Kidney tubule cell (primary cell): Measurements from ENCODE around the gene PXYLP1.

Experiments
- DNase-seq: peaks from one replicate; pipeline ENCODE4 v3.0.0-alpha.2; 2018; ENCODE audit warnings: low spot score

The PXYLP1 gene

GRCh38 chr3:141273700-141274410, 42.2 kb downstream of the PXYLP1 start:
- DNase-seq: peak; percentile 21

DNA sequence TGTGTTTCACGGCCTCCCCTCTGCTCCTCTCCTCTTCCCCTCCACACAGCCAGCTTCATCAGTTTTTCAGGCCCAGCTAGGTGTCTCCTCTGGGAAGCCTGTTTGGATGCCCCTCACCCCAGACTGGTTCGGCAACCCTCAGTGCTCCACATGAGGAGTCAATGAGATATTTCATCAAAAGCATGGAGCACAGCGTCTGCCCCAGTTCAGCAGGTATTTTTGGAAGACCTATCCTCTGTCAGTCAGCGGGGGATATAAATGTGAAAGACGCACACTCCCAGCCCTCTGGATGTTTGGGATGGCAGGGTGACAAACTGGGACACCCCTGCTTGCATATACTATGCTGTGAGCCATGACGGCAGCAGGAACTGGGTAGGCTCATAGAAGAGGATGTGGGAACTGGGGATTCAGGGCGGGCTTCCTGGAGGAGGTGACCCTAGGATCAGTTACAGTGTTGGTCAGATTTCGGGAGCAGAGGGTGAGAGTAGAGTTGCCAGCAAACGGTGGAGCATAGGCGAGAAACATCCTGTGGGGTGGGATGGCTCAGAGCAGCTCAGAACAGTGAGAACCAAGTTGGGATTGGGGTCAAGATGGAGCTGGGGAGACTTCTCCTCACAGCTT, 42.9 kb downstream of the PXYLP1 start:
- no peak for DNase-seq

- DNase-seq: peak; percentile 85
These were observed 43.4 kb downstream of the PXYLP1 start for GRCh38 chr3:141275032-141275422.

DNA sequence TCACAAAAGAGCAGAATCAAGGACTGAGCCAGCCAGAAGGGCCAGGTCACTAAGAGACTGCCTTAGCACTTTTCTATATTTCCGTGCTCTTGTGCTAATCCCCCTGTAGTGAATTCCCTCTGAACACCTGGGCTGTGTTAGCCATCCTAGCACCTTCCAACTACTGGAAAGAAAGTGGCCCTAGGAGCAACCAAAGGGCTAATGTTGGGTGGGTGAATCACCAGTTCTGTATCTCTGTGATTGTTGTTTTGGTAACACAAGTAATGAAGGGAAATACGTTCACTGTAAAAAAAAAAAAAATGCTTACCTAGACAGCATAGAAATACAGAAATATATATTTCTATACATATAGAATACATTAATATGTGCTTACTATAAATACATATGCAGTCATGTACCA, 43.9 kb downstream of the PXYLP1 start:
- no peak for DNase-seq

DNA sequence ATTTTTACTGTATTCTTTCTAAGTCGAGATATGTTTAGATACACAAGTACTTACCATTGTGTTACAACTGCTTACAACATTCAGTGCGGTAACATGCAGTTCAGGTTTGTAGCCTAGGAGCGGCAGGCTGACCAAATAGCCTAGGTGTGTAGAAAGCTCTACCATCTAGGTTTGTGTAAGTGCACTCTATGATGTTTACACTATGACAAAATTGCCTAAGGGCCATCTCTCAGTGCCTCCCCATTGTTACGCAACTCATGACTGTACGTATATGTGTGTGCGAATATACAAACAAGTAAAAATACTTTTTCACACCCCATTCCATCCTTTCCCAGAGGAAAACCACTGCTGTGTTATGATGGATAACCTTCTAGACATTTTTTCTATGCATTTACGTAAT, 44.3 kb downstream of the PXYLP1 start:
- no peak for DNase-seq

DNA sequence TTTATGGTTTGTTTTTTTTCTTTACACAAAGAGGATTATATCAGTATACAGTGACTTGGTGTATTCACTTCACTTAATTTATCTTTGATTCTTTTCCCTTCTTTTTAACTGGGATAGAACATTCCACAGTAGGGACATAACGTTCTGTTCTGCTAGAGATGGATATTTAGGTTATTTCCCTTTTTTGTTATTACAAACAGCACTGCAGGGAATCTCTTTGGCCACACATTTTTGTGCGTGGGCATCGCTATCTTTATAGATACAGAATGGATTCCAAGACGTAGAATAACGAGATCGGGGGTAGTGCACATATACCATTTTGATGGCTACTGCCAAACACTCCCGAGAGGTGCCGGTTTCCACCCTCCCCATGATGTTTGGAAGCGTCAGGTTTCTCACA, 44.8 kb downstream of the PXYLP1 start:
- DNase-seq: no peak

GRCh38 chr3:141277451-141277850, 45.8 kb downstream of the PXYLP1 start:
- DNase-seq: no peak

- DNase-seq: no peak
These were observed 46.8 kb downstream of the PXYLP1 start for GRCh38 chr3:141278196-141279076.

DNA sequence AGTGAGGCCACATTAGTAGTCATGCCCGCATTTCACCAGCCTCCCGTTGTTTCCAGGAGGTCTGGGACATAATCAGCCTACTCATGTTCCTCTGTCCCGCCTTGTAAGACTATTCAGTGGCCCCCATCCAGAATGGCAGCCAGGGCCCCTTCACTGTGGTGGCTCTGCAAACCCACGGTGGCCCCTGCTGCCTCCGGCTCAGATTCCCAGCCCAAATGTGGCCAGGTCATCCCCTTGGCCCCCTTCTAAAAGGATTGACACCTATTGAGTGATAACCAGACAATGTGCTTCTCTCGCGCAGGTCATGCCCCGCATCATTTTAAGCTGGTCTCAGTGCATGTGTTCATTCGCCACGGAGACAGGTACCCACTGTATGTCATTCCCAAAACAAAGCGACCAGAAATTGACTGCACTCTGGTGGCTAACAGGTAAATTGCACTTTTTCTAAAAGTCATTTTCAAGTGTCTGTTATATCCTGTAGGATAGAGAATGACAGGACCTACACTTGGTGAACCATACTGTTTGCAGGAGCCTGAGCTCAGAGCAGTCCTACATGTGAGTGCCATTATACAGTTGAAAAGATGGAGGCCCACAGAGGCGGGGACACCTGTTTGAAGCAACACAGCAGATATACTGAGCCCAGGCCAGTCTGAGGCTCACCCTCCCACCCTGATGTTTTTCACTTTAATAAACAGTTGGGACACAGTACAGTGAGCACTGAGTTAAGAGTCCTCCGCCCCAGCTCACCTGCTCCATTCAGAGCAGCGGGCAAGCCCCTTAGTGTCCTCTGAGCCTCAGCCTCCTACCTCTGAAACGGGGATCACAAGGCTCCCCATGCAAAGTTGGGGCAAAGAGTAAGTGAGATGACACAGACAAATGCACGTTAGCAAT, 47.7 kb downstream of the PXYLP1 start:
- DNase-seq: peak; percentile 51

- peak; percentile 22 for DNase-seq
These were observed 48.5 kb downstream of the PXYLP1 start for GRCh38 chr3:141280086-141280485.

- no peak for DNase-seq
These were observed 49.1 kb downstream of the PXYLP1 start for GRCh38 chr3:141280690-141281089.

GRCh38 chr3:141285570-141285969, 53.9 kb downstream of the PXYLP1 start:
- DNase-seq: no peak

GRCh38 chr3:141286856-141287255, 55.2 kb downstream of the PXYLP1 start:
- DNase-seq: no peak

- no peak for DNase-seq
These were observed 55.7 kb downstream of the PXYLP1 start for GRCh38 chr3:141287326-141287725.

- DNase-seq: no peak
These were observed 56.8 kb downstream of the PXYLP1 start for GRCh38 chr3:141288336-141288990.

- peak; percentile 35 for DNase-seq
These were observed 57.7 kb downstream of the PXYLP1 start for GRCh38 chr3:141289228-141289772.

DNA sequence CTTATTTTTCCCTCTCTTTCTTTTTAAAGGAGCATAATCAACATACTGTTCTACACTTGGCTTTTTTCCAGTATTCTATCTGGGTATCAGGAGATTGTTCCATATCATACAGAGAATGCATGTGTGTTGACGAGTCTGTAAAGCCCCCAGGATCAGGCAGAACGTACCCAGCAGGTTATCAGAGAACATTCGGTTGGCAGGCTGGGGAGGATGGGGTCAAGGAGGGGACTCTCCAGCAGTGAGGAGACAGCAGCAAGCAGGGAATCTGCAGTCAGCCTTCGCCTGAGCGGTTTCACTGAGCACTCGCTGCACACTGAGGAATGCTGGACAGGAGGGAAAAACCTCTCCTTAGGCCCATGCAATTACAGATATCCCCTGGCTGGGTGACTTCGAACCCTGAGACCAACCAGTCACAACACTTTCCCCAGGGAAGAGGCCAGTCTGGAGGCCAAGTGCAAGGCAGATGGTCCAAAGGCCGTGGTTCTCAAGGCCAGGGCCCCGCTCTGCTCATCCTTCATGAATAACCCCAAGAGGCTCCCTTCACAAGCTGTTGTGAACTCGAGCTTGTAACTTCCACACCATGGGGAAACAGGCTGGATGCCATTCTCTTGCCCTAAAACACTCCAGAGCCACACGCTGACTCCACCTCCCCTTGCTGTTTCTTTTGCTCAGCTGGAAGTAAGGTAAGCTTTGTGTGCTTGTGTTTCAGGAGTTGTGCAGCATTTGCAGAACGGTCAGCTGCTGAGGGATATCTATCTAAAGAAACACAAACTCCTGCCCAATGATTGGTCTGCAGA, 60.1 kb downstream of the PXYLP1 start:
- DNase-seq: no peak

DNA sequence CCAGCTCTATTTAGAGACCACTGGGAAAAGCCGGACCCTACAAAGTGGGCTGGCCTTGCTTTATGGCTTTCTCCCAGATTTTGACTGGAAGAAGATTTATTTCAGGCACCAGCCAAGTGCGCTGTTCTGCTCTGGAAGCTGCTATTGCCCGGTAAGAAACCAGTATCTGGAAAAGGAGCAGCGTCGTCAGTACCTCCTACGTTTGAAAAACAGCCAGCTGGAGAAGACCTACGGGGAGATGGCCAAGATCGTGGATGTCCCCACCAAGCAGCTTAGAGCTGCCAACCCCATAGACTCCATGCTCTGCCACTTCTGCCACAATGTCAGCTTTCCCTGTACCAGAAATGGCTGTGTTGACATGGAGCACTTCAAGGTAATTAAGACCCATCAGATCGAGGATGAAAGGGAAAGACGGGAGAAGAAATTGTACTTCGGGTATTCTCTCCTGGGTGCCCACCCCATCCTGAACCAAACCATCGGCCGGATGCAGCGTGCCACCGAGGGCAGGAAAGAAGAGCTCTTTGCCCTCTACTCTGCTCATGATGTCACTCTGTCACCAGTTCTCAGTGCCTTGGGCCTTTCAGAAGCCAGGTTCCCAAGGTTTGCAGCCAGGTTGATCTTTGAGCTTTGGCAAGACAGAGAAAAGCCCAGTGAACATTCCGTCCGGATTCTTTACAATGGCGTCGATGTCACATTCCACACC, 60.9 kb downstream of the PXYLP1 start:
- DNase-seq: no peak

DNA sequence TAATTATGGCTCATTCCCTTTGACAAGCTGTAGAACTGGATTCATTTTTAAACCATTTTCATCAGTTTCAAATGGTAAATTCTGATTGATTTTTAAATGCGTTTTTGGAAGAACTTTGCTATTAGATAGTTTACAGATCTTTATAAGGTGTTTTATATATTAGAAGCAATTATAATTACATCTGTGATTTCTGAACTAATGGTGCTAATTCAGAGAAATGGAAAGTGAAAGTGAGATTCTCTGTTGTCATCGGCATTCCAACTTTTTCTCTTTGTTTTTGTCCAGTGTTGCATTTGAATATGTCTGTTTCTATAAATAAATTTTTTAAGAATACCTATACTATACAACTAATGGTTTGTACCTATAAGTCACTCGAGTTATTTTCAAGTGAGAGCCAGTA, 62.7 kb downstream of the PXYLP1 start:
- DNase-seq: no peak

DNA sequence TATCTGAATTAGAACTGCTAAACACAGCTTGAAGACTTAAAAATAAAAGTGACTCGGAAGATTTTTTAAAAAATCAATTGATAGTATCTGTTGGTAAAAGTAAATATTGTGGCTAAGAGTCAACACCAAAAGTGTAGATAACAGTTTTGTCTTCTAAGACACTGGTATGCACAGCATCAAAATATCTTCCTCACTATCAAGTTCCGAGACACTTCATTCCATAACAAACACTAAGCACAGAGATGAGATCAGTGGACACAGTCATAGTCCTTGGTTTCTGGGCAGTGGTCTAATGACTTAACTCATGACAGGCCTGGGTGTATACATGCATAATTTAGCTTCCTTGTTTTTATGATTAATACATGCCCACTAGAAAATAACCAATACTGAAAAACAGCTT, 63.2 kb downstream of the PXYLP1 start:
- peak; percentile 84 for DNase-seq
